Right cardiac atrium (tissue), 5 donors: Measurements from ENCODE around the gene HNRNPA1L2. TPM values are rescaled to one million over a fixed set of nuclear protein-coding genes. Genes with fewer than 3 reads are reported as not detected.

Experiments
- ATAC-seq, 2 donors: fragments of 200-7000 bp; cut with Tn5 transposase; one replicate each; pipeline versions ENCODE4 v1.8.0 to v1.9.1; 2020; ENCODE audit warnings: moderate library complexity in 2 of 2, mild to moderate bottlenecking in 1 of 2
- DNase-seq, 3 donors: peaks; one replicate each; pipeline ENCODE4 v3.0.0-alpha.2; 2020
- H3K27ac ChIP-seq: one replicate; pipeline ENCODE4 v1.5.1; 2013; ENCODE audit warnings: mild to moderate bottlenecking, low read length, control low read depth, moderate library complexity
- H3K27me3 ChIP-seq: one replicate; pipeline ENCODE4 v1.6.1; 2013; ENCODE audit not compliant: control insufficient read depth, insufficient read depth
- H3K4me1 ChIP-seq: one replicate; pipeline ENCODE4 v1.6.1; 2013; ENCODE audit warnings: low read length; ENCODE audit not compliant: control insufficient read depth, insufficient read depth
- H3K4me3 ChIP-seq: one replicate; pipeline ENCODE4 v1.5.1; 2013; ENCODE audit warnings: low read length, control low read depth
- H3K9me3 ChIP-seq: one replicate; pipeline ENCODE4 v1.6.1; 2013; ENCODE audit warnings: low read length; ENCODE audit not compliant: control insufficient read depth
- WGBS: extraction: QIAGEN DNeasy Blood & Tissue Kit; methylation state at CpG from one replicate; pipeline ENCODE4 v1.1.7; 2013; 5-methylcytosine and 5-hydroxymethylcytosine counted together
- intact Hi-C, 4 donors: fragments of 100-400 bp; cut with DNase I; formaldehyde crosslinking; loops; one replicate each; pipeline versions ENCODE4 v1.11.0 to v1.14.0; 2022 to 2023
- polyA plus RNA-seq: library from polyadenylated mRNA; stranded (reverse); fragments of 200-250 nt; gene quantifications from one replicate; pipeline ENCODE4 v1.2.3, GENCODE V29; 2013
- total RNA-seq, 4 donors: library from RNA; stranded (reverse); fragmentation: NEBNext Ultra II Directional; extraction: Animal tissue kit (Norgen Biotek cat#: 25700); gene quantifications; one replicate each; pipeline ENCODE4 v1.2.1, GENCODE V29; 2021
- donor health status: healthy with polysubstance abuse.
- donor health status: DM: no; HTN: yes; CAD: no.
- donor health status: DM: no; HTN: no; CAD: no.
- donor health status: DM: no; HTN: yes; CAD: no; lungs with severe emphysema.
- donor health status: DM: yes; HTN: yes; CAD: no.

Gene HNRNPA1L2
- total and polyA plus RNA-seq, 5 donors: 3.4 to 6.3 (median 5.1) TPM

DNA sequence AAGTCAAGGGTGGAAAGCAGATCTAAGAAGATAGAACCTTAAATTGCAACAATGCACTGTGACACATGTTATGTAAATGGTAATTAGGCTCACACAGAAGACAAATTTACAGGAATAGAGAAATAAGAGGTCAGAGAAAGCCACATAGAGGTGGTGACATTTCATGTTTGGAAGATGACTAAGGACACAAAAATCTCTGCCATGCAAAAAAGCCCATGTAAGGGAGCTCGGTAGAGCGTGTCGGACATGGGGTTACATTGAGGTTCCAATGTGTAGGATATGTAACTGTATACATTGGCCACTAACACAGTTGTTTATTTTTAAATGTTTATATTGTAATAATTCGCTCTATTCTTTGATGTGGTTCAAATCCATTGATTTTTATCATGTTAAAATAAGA is 44.1 kb downstream of the HNRNPA1L2 start:
- Histone ChIP-seq H3K27me3 (no peaks in the 10 kb centered on the region), H3K4me3 (no peak overlapping the region), H3K4me1 (no peaks in the 10 kb centered on the region), H3K27ac (no peak overlapping the region), H3K9me3 (no peaks in the 10 kb centered on the region)
- WGBS: over 99% methylated on average over 4 of the region's 4 CpGs
- intact Hi-C loops: no loop called here
- DNase-seq: no peak
- no peak for ATAC-seq

Other genes starting within 250 kb of the HNRNPA1L2 start
- 1 to 10 TPM; 5.4 to 7.0 (median 6.2) TPM for gene THSD1, start 236.3 kb upstream of the HNRNPA1L2 start, total RNA-seq
- gene THSD1, start 236.3 kb upstream of the HNRNPA1L2 start, polyA plus RNA-seq: 3.9 TPM
- 10 to 100 TPM; 32.6 to 38.8 (median 34.9) TPM for gene VPS36, start 191.8 kb upstream of the HNRNPA1L2 start, total RNA-seq
- 20.5 TPM for gene VPS36, start 191.8 kb upstream of the HNRNPA1L2 start, polyA plus RNA-seq
- 1 to 10 TPM; 4.8 to 9.9 (median 7.9) TPM for gene CKAP2, start 187.0 kb upstream of the HNRNPA1L2 start, total RNA-seq
- 2.6 TPM for gene CKAP2, start 187.0 kb upstream of the HNRNPA1L2 start, polyA plus RNA-seq
- 10 to 100 TPM; 46.1 to 71.5 (median 56.8) TPM for gene SUGT1, start 10.4 kb downstream of the HNRNPA1L2 start, total RNA-seq
- 54.5 TPM for gene SUGT1, start 10.4 kb downstream of the HNRNPA1L2 start, polyA plus RNA-seq
- gene CNMD, start 97.4 kb downstream of the HNRNPA1L2 start, total RNA-seq: not detected
- 0.05 TPM for gene CNMD, start 97.4 kb downstream of the HNRNPA1L2 start, polyA plus RNA-seq
- not detected for gene PCDH8, start 206.2 kb downstream of the HNRNPA1L2 start, total RNA-seq
- gene PCDH8, start 206.2 kb downstream of the HNRNPA1L2 start, polyA plus RNA-seq: not detected